Spleen (tissue), 11 donors: ENCODE results near the gene WDR82. TPM values are rescaled to one million over a fixed set of nuclear protein-coding genes. Genes with fewer than 3 reads are reported as not detected.
"Not testable (repeated sequence)": the region's sequence is repeated elsewhere in the genome, so short reads cannot be mapped to it uniquely, and the experiment has no call there.

Source experiments
- DNase-seq: peaks from one replicate; pipeline ENCODE4 v3.0.0-alpha.2; 2020
- H3K27ac ChIP-seq, 8 donors: fragments of 200-600 bp; sonication (generic) in 7 of 8; 1 replicate in 4 of 8; 2 replicates in 4 of 8; pipeline versions ENCODE4 v1.5.0 to v1.8.0; 2016 to 2021; ENCODE audit warnings: inconsistent platforms in 4 of 8, mild to moderate bottlenecking in 4 of 8, moderate library complexity in 1 of 8
- H3K27me3 ChIP-seq, 7 donors: fragments of 200-600 bp; sonication (generic) in 6 of 7; replicated peaks in 1 of 7; 1 replicate in 4 of 7; 2 replicates in 3 of 7; pipeline versions ENCODE4 v1.5.0 to v1.8.0; 2016 to 2021; ENCODE audit warnings: inconsistent platforms in 3 of 7, mild to moderate bottlenecking in 1 of 7
- H3K36me3 ChIP-seq, 6 donors: fragments of 200-600 bp; sonication (generic) in 5 of 6; 1 replicate in 4 of 6; 2 replicates in 2 of 6; pipeline versions ENCODE4 v1.5.0 to v1.8.0; 2016 to 2021; ENCODE audit warnings: inconsistent platforms in 2 of 6
- H3K4me1 ChIP-seq, 6 donors: fragments of 200-600 bp; sonication (generic) in 5 of 6; 1 replicate in 3 of 6; 2 replicates in 3 of 6; pipeline versions ENCODE4 v1.5.0 to v1.8.0; 2016 to 2021; ENCODE audit warnings: inconsistent platforms in 3 of 6
- H3K4me3 ChIP-seq, 8 donors: fragments of 200-600 bp; sonication (generic) in 7 of 8; 1 replicate in 4 of 8; 2 replicates in 4 of 8; pipeline versions ENCODE4 v1.5.0 to v1.8.0; 2016 to 2021; ENCODE audit warnings: inconsistent platforms in 4 of 8, mild to moderate bottlenecking in 4 of 8, moderate library complexity in 2 of 8
- H3K9me3 ChIP-seq, 8 donors: fragments of 200-600 bp; sonication (generic) in 7 of 8; 1 replicate in 4 of 8; 2 replicates in 4 of 8; pipeline versions ENCODE4 v1.5.0 to v1.8.0; 2016 to 2021; ENCODE audit warnings: inconsistent platforms in 4 of 8
- CTCF ChIP-seq, 11 experiments: fragments of 200-600 bp in 7 of 11; fragments of 450-650 bp in 4 of 11; sonication (generic) in 4 of 11; IDR thresholded peaks in 8 of 11; conservative IDR thresholded peaks in 3 of 11; 1 replicate in 7 of 11; 2 replicates in 4 of 11; pipeline versions ENCODE4 v1.4.0 to v1.8.0; 2016 to 2021; ENCODE audit warnings: antibody characterized with exemption in 11 of 11, inconsistent platforms in 4 of 11, mild to moderate bottlenecking in 1 of 11
- POLR2A ChIP-seq, 3 donors: fragments of 450-650 bp; IDR thresholded peaks; one replicate each; pipeline ENCODE4 v1.5.1; 2017; ENCODE audit warnings: antibody characterized with exemption in 3 of 3, mild to moderate bottlenecking in 1 of 3
- POLR2AphosphoS5 ChIP-seq, 3 donors: sonication (generic); formaldehyde crosslinking; IDR thresholded peaks; one replicate each; pipeline ENCODE4 v1.5.1; 2017; ENCODE audit warnings: antibody characterized with exemption in 3 of 3
- WGBS, 5 donors: extraction: QIAGEN DNeasy Blood & Tissue Kit in 3 of 5; methylation state at CpG; one replicate each; pipeline versions ENCODE4 v1.1.5 to v1.1.7; 2013 to 2018; 5-methylcytosine and 5-hydroxymethylcytosine counted together
- intact Hi-C: fragments of 100-400 bp; cut with DNase I; formaldehyde crosslinking; loops from one replicate; pipeline ENCODE4 v1.15.0; 2023; ENCODE audit warnings: low total_unique reads
- polyA plus RNA-seq, 3 donors: library from polyadenylated mRNA; stranded (reverse); fragments of 200-250 nt; gene quantifications; one replicate each; pipeline ENCODE4 v1.2.1, GENCODE V29; 2013
- total RNA-seq, 7 donors: library from RNA; depleted of rRNA in 3 of 7; stranded (reverse); fragments of >200 nt in 3 of 7; fragmentation: NEBNext Ultra II Directional in 4 of 7; extraction: Animal tissue kit (Norgen Biotek cat#: 25700) in 4 of 7; gene quantifications; one replicate each; pipeline versions ENCODE4 v1.1.0 to v1.2.1, GENCODE V29; 2016 to 2021
- donor health status: healthy with polysubstance abuse.
- donor health status: DM: no; HTN: no; CAD: no; lungs with moderate emphysema.
- donor health status: DM: no; HTN: no; CAD: no.
- donor health status: Bipolar disorder and iron deficiency.
- donor health status: healthy.
- donor health status: DM: no; HTN: no; CAD: no.
- donor health status: DM: yes; HTN: yes; CAD: no.

The WDR82 gene
- total and polyA plus RNA-seq, 10 donors, result 20.9 to 80.6 (median 66.4) TPM

- Histone ChIP-seq H3K4me1 (peaks cover 9 to 56% (median 26%) of the 10 kb centered on the region in 6 donors), H3K36me3 (peaks cover 0 to 44% (median 37%) of the 10 kb centered on the region in 6 donors), H3K27ac (peak overlapping the region in 1 of 8 donors; percentile 99), H3K9me3 (no peaks in the 10 kb centered on the region), H3K27me3 (no peaks in the 10 kb centered on the region), H3K4me3 (no peak overlapping the region)
- 86 to 100% (median 95%) methylated on average over 1 of the region's 1 CpG for WGBS, 5 donors
- DNase-seq, result no peak
- intact Hi-C loops, result no loop called here
- no peak for TF ChIP-seq POLR2AphosphoS5 (IDR thresholded peaks at IDR 0.05)
Observed at GRCh38 chr3:52289338-52289746, 10.9 kb upstream of the WDR82 start.

GRCh38 chr3:52288674-52289073 is 10.2 kb upstream of the WDR82 start:
- Histone ChIP-seq H3K27ac (peak overlapping the region in 6 of 8 donors; percentile 97 to 100 (median 100)), H3K36me3 (peaks cover 0 to 37% (median 32%) of the 10 kb centered on the region in 6 donors), H3K4me3 (peak overlapping the region in 7 of 8 donors; percentile 46 to 84 (median 69)), H3K4me1 (peaks cover 9 to 61% (median 26%) of the 10 kb centered on the region in 6 donors), H3K27me3 (no peaks in the 10 kb centered on the region), H3K9me3 (no peaks in the 10 kb centered on the region)
- intact Hi-C loops, result no loop called here
- no peak for TF ChIP-seq CTCF (IDR thresholded peaks at IDR 0.05 in 8 of 11, conservative IDR thresholded peaks at IDR 0.05 in 3 of 11)
- TF ChIP-seq POLR2AphosphoS5 (IDR thresholded peaks at IDR 0.05), result no peak
- TF ChIP-seq POLR2A (IDR thresholded peaks at IDR 0.05), result no peak
- 89 to 97% (median 95%) methylated on average over 6 of the region's 6 CpGs for WGBS, 5 donors
- no peak for DNase-seq

GRCh38 chr3:52286777-52287110 is 8.3 kb upstream of the WDR82 start:
- intact Hi-C loops, result no loop called here
- TF ChIP-seq POLR2A (IDR thresholded peaks at IDR 0.05) (no peak), CTCF (IDR thresholded peaks at IDR 0.05 in 8 of 11, conservative IDR thresholded peaks at IDR 0.05 in 3 of 11) (no peak), POLR2AphosphoS5 (IDR thresholded peaks at IDR 0.05) (no peak)
- H3K9me3 ChIP-seq, result no peaks in the 10 kb centered on the region
- no peaks in the 10 kb centered on the region for H3K27me3 ChIP-seq
- 75 to 89% (median 81%) methylated on average over 8 of the region's 8 CpGs for WGBS, 5 donors
- peaks cover 0 to 18% (median 12%) of the 10 kb centered on the region in 6 donors for H3K36me3 ChIP-seq
- DNase-seq, result peak; percentile 70
- H3K4me1 ChIP-seq, result peaks cover 9 to 79% (median 39%) of the 10 kb centered on the region in 6 donors
- peak overlapping the region; percentile 95 to 100 (median 100) for H3K27ac ChIP-seq
- peak overlapping the region in 5 of 8 donors; percentile 60 to 84 (median 73) for H3K4me3 ChIP-seq

GRCh38 chr3:52284051-52284450 is 5.6 kb upstream of the WDR82 start:
- peak; percentile 47 for DNase-seq
- Histone ChIP-seq H3K4me1 (peaks cover 17 to 80% (median 46%) of the 10 kb centered on the region in 6 donors), H3K27ac (peak overlapping the region in 2 of 8 donors; percentile 16 to 74)
- H3K4me3 ChIP-seq, H3K9me3 ChIP-seq, H3K27me3 ChIP-seq, H3K36me3 ChIP-seq, intact Hi-C loops: not testable (repeated sequence)
- WGBS, 5 donors, result 89 to 97% (median 93%) methylated on average over 4 of the region's 4 CpGs

- H3K36me3 ChIP-seq, result no peaks in the 10 kb centered on the region
- TF ChIP-seq POLR2AphosphoS5 (IDR thresholded peaks at IDR 0.05) (no peak), CTCF (IDR thresholded peaks at IDR 0.05 in 8 of 11, conservative IDR thresholded peaks at IDR 0.05 in 3 of 11) (no peak), POLR2A (IDR thresholded peaks at IDR 0.05) (no peak)
- DNase-seq, result no peak
- intact Hi-C loops, result no loop called here
- peaks cover 17 to 76% (median 41%) of the 10 kb centered on the region in 6 donors for H3K4me1 ChIP-seq
- H3K9me3 ChIP-seq, result no peaks in the 10 kb centered on the region
- no peaks in the 10 kb centered on the region for H3K27me3 ChIP-seq
- WGBS, 5 donors, result 75 to 87% (median 80%) methylated on average over 1 of the region's 1 CpG
- H3K27ac ChIP-seq, result peak overlapping the region in 5 of 8 donors; percentile 50 to 74 (median 74)
- H3K4me3 ChIP-seq, result no peak overlapping the region
Observed at GRCh38 chr3:52283306-52283705, 4.9 kb upstream of the WDR82 start.
